ENCODE results near the gene ECM2. TPM values are rescaled to one million over a fixed set of nuclear protein-coding genes. Genes with fewer than 3 reads are reported as not detected.

The ECM2 gene
- total and polyA plus RNA-seq, 2 donors (not counting 1 experiment from before 2014, with no cell fraction given), result 6.8 to 17.2 TPM

DNA sequence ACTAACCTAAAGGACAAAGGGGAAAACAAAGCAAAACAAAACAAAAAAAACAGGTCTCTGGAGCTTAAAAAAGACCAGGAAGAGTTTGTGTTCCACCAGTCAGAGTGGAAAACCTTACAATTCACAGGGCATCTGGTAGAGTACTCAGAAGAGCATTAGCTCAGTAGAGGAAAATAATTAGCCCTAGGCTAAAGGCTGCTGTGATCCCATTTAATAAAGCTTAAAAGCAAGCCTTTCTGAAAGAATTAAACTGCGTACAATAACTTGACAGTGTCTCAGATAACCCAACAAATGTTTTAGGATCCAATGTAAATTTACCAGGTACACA lies 7.3 kb downstream of the ECM2 start:
- H3K27ac ChIP-seq (ENCODE audit: insufficient read depth, low read length), result no peak overlapping the region
- no peaks in the 10 kb centered on the region for H3K79me2 ChIP-seq (ENCODE audit: control insufficient read depth, insufficient read depth, low read length)
- no peaks in the 10 kb centered on the region for H3K4me1 ChIP-seq (ENCODE audit: control insufficient read depth, extremely low read depth, insufficient read depth, low read length)
- no peak overlapping the region for H2AFZ ChIP-seq (ENCODE audit: low read length)
- no peaks in the 10 kb centered on the region for H4K20me1 ChIP-seq (ENCODE audit: control insufficient read depth, extremely low read depth, insufficient read depth, low read length)
- H3K9ac ChIP-seq (ENCODE audit: insufficient read depth, low read length), result no peak overlapping the region
- H3K36me3 ChIP-seq (ENCODE audit: control insufficient read depth, insufficient read depth, low read length), result no peaks in the 10 kb centered on the region
- no peaks in the 10 kb centered on the region for H3K27me3 ChIP-seq (ENCODE audit: control insufficient read depth, insufficient read depth, low read length)
- no peak overlapping the region for H3K4me3 ChIP-seq (replicated peaks in 1 of 4; ENCODE audit: control extremely low read depth in 1 of 4, insufficient read depth in 1 of 4, low read depth in 3 of 4, low read length in 4 of 4)
- no peak for DNase-seq (ENCODE audit: low read depth in 2 of 2)
- no peak overlapping the region for H3K4me2 ChIP-seq (ENCODE audit: extremely low read depth, insufficient read depth, low read length)
- H3K9me3 ChIP-seq (ENCODE audit: control insufficient read depth, insufficient read depth, low read depth, low read length), result no peaks in the 10 kb centered on the region
- TF ChIP-seq, protein P1, sequence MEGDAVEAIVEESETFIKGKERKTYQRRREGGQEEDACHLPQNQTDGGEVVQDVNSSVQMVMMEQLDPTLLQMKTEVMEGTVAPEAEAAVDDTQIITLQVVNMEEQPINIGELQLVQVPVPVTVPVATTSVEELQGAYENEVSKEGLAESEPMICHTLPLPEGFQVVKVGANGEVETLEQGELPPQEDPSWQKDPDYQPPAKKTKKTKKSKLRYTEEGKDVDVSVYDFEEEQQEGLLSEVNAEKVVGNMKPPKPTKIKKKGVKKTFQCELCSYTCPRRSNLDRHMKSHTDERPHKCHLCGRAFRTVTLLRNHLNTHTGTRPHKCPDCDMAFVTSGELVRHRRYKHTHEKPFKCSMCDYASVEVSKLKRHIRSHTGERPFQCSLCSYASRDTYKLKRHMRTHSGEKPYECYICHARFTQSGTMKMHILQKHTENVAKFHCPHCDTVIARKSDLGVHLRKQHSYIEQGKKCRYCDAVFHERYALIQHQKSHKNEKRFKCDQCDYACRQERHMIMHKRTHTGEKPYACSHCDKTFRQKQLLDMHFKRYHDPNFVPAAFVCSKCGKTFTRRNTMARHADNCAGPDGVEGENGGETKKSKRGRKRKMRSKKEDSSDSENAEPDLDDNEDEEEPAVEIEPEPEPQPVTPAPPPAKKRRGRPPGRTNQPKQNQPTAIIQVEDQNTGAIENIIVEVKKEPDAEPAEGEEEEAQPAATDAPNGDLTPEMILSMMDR (conservative IDR thresholded peaks at IDR 0.05 in 1 of 2, IDR thresholded peaks at IDR 0.05 in 1 of 2; ENCODE audit: low read depth in 1 of 2, low read length in 2 of 2), result no peak
- no peak for TF ChIP-seq EZH2 (IDR thresholded peaks at IDR 0.05; ENCODE audit: low read length, missing control alignments)

DNA sequence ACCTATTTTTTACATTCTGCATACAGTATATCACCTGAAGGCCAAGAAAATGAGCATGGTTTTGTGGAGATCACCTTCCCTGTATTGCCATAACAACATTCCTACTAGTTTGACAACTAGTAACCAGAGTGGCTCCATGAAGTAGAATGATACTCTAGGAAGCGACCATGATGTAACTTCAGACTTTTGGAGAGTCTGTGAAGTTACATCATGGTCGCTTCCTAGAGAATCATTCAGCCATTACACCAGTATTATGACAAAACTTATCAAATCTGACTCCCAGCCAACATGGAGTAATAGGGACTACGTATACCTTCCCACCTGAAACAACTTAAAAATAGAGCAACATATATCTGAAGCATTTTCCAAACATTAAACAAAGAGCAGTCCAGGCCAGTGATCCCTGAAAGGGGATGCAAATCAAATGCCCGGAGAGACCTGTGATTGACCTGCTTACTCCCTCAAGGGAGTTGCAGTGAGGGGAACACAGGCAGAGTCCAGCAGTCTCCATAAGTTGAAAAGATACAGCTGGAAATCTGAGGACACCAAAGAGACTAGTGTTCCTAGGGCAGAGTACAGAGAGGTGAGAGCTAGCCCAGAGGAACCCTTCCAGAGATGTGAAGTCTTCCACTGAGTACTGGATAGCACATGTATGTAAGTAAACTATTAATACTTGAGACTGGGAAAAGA lies 7.8 kb downstream of the ECM2 start:
- no peak for DNase-seq (ENCODE audit: low read depth in 2 of 2)
- no peak overlapping the region for H3K4me3 ChIP-seq (replicated peaks in 1 of 4; ENCODE audit: control extremely low read depth in 1 of 4, insufficient read depth in 1 of 4, low read depth in 3 of 4, low read length in 4 of 4)
- no peaks in the 10 kb centered on the region for H3K4me1 ChIP-seq (ENCODE audit: control insufficient read depth, extremely low read depth, insufficient read depth, low read length)
- H3K27ac ChIP-seq (ENCODE audit: insufficient read depth, low read length), result no peak overlapping the region
- H3K4me2 ChIP-seq (ENCODE audit: extremely low read depth, insufficient read depth, low read length), result no peak overlapping the region
- TF ChIP-seq, protein P1 (conservative IDR thresholded peaks at IDR 0.05 in 1 of 2, IDR thresholded peaks at IDR 0.05 in 1 of 2; ENCODE audit: low read depth in 1 of 2, low read length in 2 of 2), result no peak
- TF ChIP-seq EZH2 (IDR thresholded peaks at IDR 0.05; ENCODE audit: low read length, missing control alignments), result no peak
- no peaks in the 10 kb centered on the region for H4K20me1 ChIP-seq (ENCODE audit: control insufficient read depth, extremely low read depth, insufficient read depth, low read length)
- no peaks in the 10 kb centered on the region for H3K36me3 ChIP-seq (ENCODE audit: control insufficient read depth, insufficient read depth, low read length)
- no peaks in the 10 kb centered on the region for H3K9me3 ChIP-seq (ENCODE audit: control insufficient read depth, insufficient read depth, low read depth, low read length)
- no peaks in the 10 kb centered on the region for H3K79me2 ChIP-seq (ENCODE audit: control insufficient read depth, insufficient read depth, low read length)
- H3K9ac ChIP-seq (ENCODE audit: insufficient read depth, low read length), result no peak overlapping the region
- H2AFZ ChIP-seq (ENCODE audit: low read length), result no peak overlapping the region
- no peaks in the 10 kb centered on the region for H3K27me3 ChIP-seq (ENCODE audit: control insufficient read depth, insufficient read depth, low read length)

DNA sequence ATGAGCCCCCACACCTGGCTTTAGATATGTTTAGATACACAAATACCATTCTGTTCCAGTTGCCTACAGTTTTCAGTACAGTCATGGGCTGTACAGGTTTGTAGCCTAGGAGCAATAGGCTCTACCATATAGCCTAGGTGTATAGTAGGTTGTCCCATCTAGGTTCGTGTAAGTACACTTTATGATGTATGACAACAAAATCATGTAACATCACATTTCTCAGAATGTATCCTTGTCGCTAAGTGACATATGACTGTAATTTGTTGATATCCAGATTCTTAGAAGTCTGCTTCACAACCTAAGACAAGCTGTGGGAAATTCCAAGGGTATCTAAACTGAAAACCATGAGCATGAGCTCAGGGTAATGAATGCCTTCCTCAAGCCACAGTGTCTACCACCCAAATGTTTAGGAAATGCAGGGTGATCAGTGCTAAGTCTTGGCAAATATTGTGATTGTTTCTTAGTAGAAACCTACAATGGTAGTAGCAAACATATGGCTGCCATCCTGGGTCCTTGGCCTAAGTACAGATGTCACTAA lies 8.4 kb downstream of the ECM2 start:
- DNase-seq (ENCODE audit: low read depth in 2 of 2), result no peak
- no peaks in the 10 kb centered on the region for H3K36me3 ChIP-seq (ENCODE audit: control insufficient read depth, insufficient read depth, low read length)
- H4K20me1 ChIP-seq (ENCODE audit: control insufficient read depth, extremely low read depth, insufficient read depth, low read length), result no peaks in the 10 kb centered on the region

More for the DNA sequence above, 8.4 kb downstream of the ECM2 start:
- Histone ChIP-seq H3K4me2 (ENCODE audit: extremely low read depth, insufficient read depth, low read length) (no peak overlapping the region), H3K4me3 (replicated peaks in 1 of 4; ENCODE audit: control extremely low read depth in 1 of 4, insufficient read depth in 1 of 4, low read depth in 3 of 4, low read length in 4 of 4) (no peak overlapping the region), H3K9me3 (ENCODE audit: control insufficient read depth, insufficient read depth, low read depth, low read length) (no peaks in the 10 kb centered on the region), H2AFZ (ENCODE audit: low read length) (no peak overlapping the region), H3K79me2 (ENCODE audit: control insufficient read depth, insufficient read depth, low read length) (no peaks in the 10 kb centered on the region), H3K27me3 (ENCODE audit: control insufficient read depth, insufficient read depth, low read length) (no peaks in the 10 kb centered on the region), H3K27ac (ENCODE audit: insufficient read depth, low read length) (no peak overlapping the region), H3K9ac (ENCODE audit: insufficient read depth, low read length) (no peak overlapping the region), H3K4me1 (ENCODE audit: control insufficient read depth, extremely low read depth, insufficient read depth, low read length) (no peaks in the 10 kb centered on the region)
- TF ChIP-seq, protein P1 (conservative IDR thresholded peaks at IDR 0.05 in 1 of 2, IDR thresholded peaks at IDR 0.05 in 1 of 2; ENCODE audit: low read depth in 1 of 2, low read length in 2 of 2), result no peak
- TF ChIP-seq EZH2 (IDR thresholded peaks at IDR 0.05; ENCODE audit: low read length, missing control alignments), result no peak
